ENCODE results near the gene ELMO1.

The ELMO1 gene

GRCh38 chr7:36904802-36905201 is 543.9 kb downstream of the ELMO1 start:
- Histone ChIP-seq H3K27me3 (ENCODE audit: insufficient read depth, low read length) (no peaks in the 10 kb centered on the region), H3K4me3 (ENCODE audit: low read length) (no peak overlapping the region), H3K4me1 (ENCODE audit: insufficient read depth, low read length) (peaks cover 10% of the 10 kb centered on the region), H2AFZ (ENCODE audit: low read depth, low read length) (no peak overlapping the region), H3K9me3 (ENCODE audit: low read length) (no peaks in the 10 kb centered on the region), H3K36me3 (ENCODE audit: insufficient read depth, low read length) (no peaks in the 10 kb centered on the region)

GRCh38 chr7:36904101-36904500 is 544.6 kb downstream of the ELMO1 start:
- Histone ChIP-seq H2AFZ (ENCODE audit: low read depth, low read length) (no peak overlapping the region), H3K9me3 (ENCODE audit: low read length) (no peaks in the 10 kb centered on the region), H3K36me3 (ENCODE audit: insufficient read depth, low read length) (no peaks in the 10 kb centered on the region)

GRCh38 chr7:36900988-36901710 is 547.5 kb downstream of the ELMO1 start:
- Histone ChIP-seq H3K4me3 (ENCODE audit: low read length) (no peak overlapping the region), H3K27me3 (ENCODE audit: insufficient read depth, low read length) (no peaks in the 10 kb centered on the region), H3K9me3 (ENCODE audit: low read length) (no peaks in the 10 kb centered on the region), H3K4me1 (ENCODE audit: insufficient read depth, low read length) (peaks cover 10% of the 10 kb centered on the region), H3K36me3 (ENCODE audit: insufficient read depth, low read length) (no peaks in the 10 kb centered on the region), H2AFZ (ENCODE audit: low read depth, low read length) (no peak overlapping the region)

More at GRCh38 chr7:36904101-36904500, 544.6 kb downstream of the ELMO1 start:
- Histone ChIP-seq H3K4me3 (ENCODE audit: low read length) (no peak overlapping the region), H3K4me1 (ENCODE audit: insufficient read depth, low read length) (peaks cover 10% of the 10 kb centered on the region), H3K27me3 (ENCODE audit: insufficient read depth, low read length) (no peaks in the 10 kb centered on the region)

- Histone ChIP-seq H3K4me3 (ENCODE audit: low read length) (no peak overlapping the region), H3K36me3 (ENCODE audit: insufficient read depth, low read length) (peaks cover 2% of the 10 kb centered on the region), H3K27me3 (ENCODE audit: insufficient read depth, low read length) (no peaks in the 10 kb centered on the region), H2AFZ (ENCODE audit: low read depth, low read length) (no peak overlapping the region), H3K9me3 (ENCODE audit: low read length) (no peaks in the 10 kb centered on the region), H3K4me1 (ENCODE audit: insufficient read depth, low read length) (no peaks in the 10 kb centered on the region)
These were observed 550.5 kb downstream of the ELMO1 start for GRCh38 chr7:36898186-36898585.

GRCh38 chr7:36896956-36897590 is 551.6 kb downstream of the ELMO1 start:
- peaks cover 4% of the 10 kb centered on the region for H3K36me3 ChIP-seq (ENCODE audit: insufficient read depth, low read length)
- no peaks in the 10 kb centered on the region for H3K27me3 ChIP-seq (ENCODE audit: insufficient read depth, low read length)
- no peak overlapping the region for H3K4me3 ChIP-seq (ENCODE audit: low read length)
- no peaks in the 10 kb centered on the region for H3K4me1 ChIP-seq (ENCODE audit: insufficient read depth, low read length)
- H2AFZ ChIP-seq (ENCODE audit: low read depth, low read length): no peak overlapping the region
- no peaks in the 10 kb centered on the region for H3K9me3 ChIP-seq (ENCODE audit: low read length)

GRCh38 chr7:36896418-36896817 is 552.2 kb downstream of the ELMO1 start:
- Histone ChIP-seq H2AFZ (ENCODE audit: low read depth, low read length) (no peak overlapping the region), H3K4me3 (ENCODE audit: low read length) (no peak overlapping the region), H3K36me3 (ENCODE audit: insufficient read depth, low read length) (peaks cover 4% of the 10 kb centered on the region), H3K27me3 (ENCODE audit: insufficient read depth, low read length) (no peaks in the 10 kb centered on the region), H3K9me3 (ENCODE audit: low read length) (no peaks in the 10 kb centered on the region), H3K4me1 (ENCODE audit: insufficient read depth, low read length) (peaks cover 2% of the 10 kb centered on the region)

GRCh38 chr7:36895192-36895591 is 553.5 kb downstream of the ELMO1 start:
- Histone ChIP-seq H3K36me3 (ENCODE audit: insufficient read depth, low read length) (peaks cover 4% of the 10 kb centered on the region), H2AFZ (ENCODE audit: low read depth, low read length) (no peak overlapping the region), H3K4me1 (ENCODE audit: insufficient read depth, low read length) (peaks cover 7% of the 10 kb centered on the region), H3K27me3 (ENCODE audit: insufficient read depth, low read length) (no peaks in the 10 kb centered on the region), H3K9me3 (ENCODE audit: low read length) (no peaks in the 10 kb centered on the region), H3K4me3 (ENCODE audit: low read length) (no peak overlapping the region)

- Histone ChIP-seq H3K4me3 (ENCODE audit: low read length) (no peak overlapping the region), H3K27me3 (ENCODE audit: insufficient read depth, low read length) (no peaks in the 10 kb centered on the region), H3K4me1 (ENCODE audit: insufficient read depth, low read length) (peaks cover 7% of the 10 kb centered on the region), H2AFZ (ENCODE audit: low read depth, low read length) (no peak overlapping the region), H3K9me3 (ENCODE audit: low read length) (no peaks in the 10 kb centered on the region), H3K36me3 (ENCODE audit: insufficient read depth, low read length) (peaks cover 4% of the 10 kb centered on the region)
These were observed 554.5 kb downstream of the ELMO1 start for GRCh38 chr7:36894190-36894589.

- H2AFZ ChIP-seq (ENCODE audit: low read depth, low read length): no peak overlapping the region
- peaks cover 7% of the 10 kb centered on the region for H3K36me3 ChIP-seq (ENCODE audit: insufficient read depth, low read length)
- H3K9me3 ChIP-seq (ENCODE audit: low read length): no peaks in the 10 kb centered on the region
- H3K4me1 ChIP-seq (ENCODE audit: insufficient read depth, low read length): peaks cover 7% of the 10 kb centered on the region
- no peaks in the 10 kb centered on the region for H3K27me3 ChIP-seq (ENCODE audit: insufficient read depth, low read length)
- H3K4me3 ChIP-seq (ENCODE audit: low read length): no peak overlapping the region
These were observed 559.5 kb downstream of the ELMO1 start for GRCh38 chr7:36889182-36889581.

GRCh38 chr7:36887969-36888368 is 560.7 kb downstream of the ELMO1 start:
- Histone ChIP-seq H3K27me3 (ENCODE audit: insufficient read depth, low read length) (no peaks in the 10 kb centered on the region), H3K4me1 (ENCODE audit: insufficient read depth, low read length) (peaks cover 7% of the 10 kb centered on the region), H3K36me3 (ENCODE audit: insufficient read depth, low read length) (peaks cover 3% of the 10 kb centered on the region), H2AFZ (ENCODE audit: low read depth, low read length) (no peak overlapping the region), H3K4me3 (ENCODE audit: low read length) (no peak overlapping the region), H3K9me3 (ENCODE audit: low read length) (no peaks in the 10 kb centered on the region)

GRCh38 chr7:36887233-36887632 is 561.4 kb downstream of the ELMO1 start:
- Histone ChIP-seq H3K9me3 (ENCODE audit: low read length) (no peaks in the 10 kb centered on the region), H3K27me3 (ENCODE audit: insufficient read depth, low read length) (no peaks in the 10 kb centered on the region), H3K36me3 (ENCODE audit: insufficient read depth, low read length) (peaks cover 3% of the 10 kb centered on the region), H3K4me1 (ENCODE audit: insufficient read depth, low read length) (peaks cover 7% of the 10 kb centered on the region), H3K4me3 (ENCODE audit: low read length) (no peak overlapping the region), H2AFZ (ENCODE audit: low read depth, low read length) (no peak overlapping the region)

GRCh38 chr7:36884910-36885309 is 563.8 kb downstream of the ELMO1 start:
- Histone ChIP-seq H3K36me3 (ENCODE audit: insufficient read depth, low read length) (peaks cover 10% of the 10 kb centered on the region), H3K9me3 (ENCODE audit: low read length) (no peaks in the 10 kb centered on the region), H3K27me3 (ENCODE audit: insufficient read depth, low read length) (no peaks in the 10 kb centered on the region), H3K4me3 (ENCODE audit: low read length) (no peak overlapping the region), H2AFZ (ENCODE audit: low read depth, low read length) (no peak overlapping the region), H3K4me1 (ENCODE audit: insufficient read depth, low read length) (no peaks in the 10 kb centered on the region)

GRCh38 chr7:36884351-36884750 is 564.3 kb downstream of the ELMO1 start:
- no peak overlapping the region for H2AFZ ChIP-seq (ENCODE audit: low read depth, low read length)
- no peaks in the 10 kb centered on the region for H3K27me3 ChIP-seq (ENCODE audit: insufficient read depth, low read length)
- H3K4me1 ChIP-seq (ENCODE audit: insufficient read depth, low read length): no peaks in the 10 kb centered on the region
- H3K36me3 ChIP-seq (ENCODE audit: insufficient read depth, low read length): peaks cover 10% of the 10 kb centered on the region
- no peaks in the 10 kb centered on the region for H3K9me3 ChIP-seq (ENCODE audit: low read length)
- H3K4me3 ChIP-seq (ENCODE audit: low read length): no peak overlapping the region
